Endothelial cell (in vitro differentiated cells): ENCODE measurements around the gene NFIX. TPM values are rescaled to one million over a fixed set of nuclear protein-coding genes. Genes with fewer than 3 reads are reported as not detected.

Source experiments
- DNase-seq: peaks from one replicate; pipeline ENCODE4 v3.0.0; 2021; ENCODE audit warnings: low spot score
- H3K27ac Mint-ChIP-seq: one replicate; pipeline ENCODE4 v1.8.0; 2021; ENCODE audit warnings: mixed read lengths, inconsistent platforms; ENCODE audit not compliant: unreplicated experiment
- H3K27me3 Mint-ChIP-seq: one replicate; pipeline ENCODE4 v1.8.0; 2021; ENCODE audit warnings: mild to moderate bottlenecking, moderate library complexity, mixed read lengths, inconsistent platforms; ENCODE audit not compliant: unreplicated experiment
- H3K36me3 Mint-ChIP-seq: one replicate; pipeline ENCODE4 v1.8.0; 2021; ENCODE audit warnings: mild to moderate bottlenecking, low read depth, mixed read lengths, inconsistent platforms; ENCODE audit not compliant: unreplicated experiment
- H3K4me1 Mint-ChIP-seq: one replicate; pipeline ENCODE4 v1.8.0; 2021; ENCODE audit warnings: mild to moderate bottlenecking, mixed read lengths, inconsistent platforms; ENCODE audit not compliant: unreplicated experiment
- H3K4me3 Mint-ChIP-seq: one replicate; pipeline ENCODE4 v1.8.0; 2021; ENCODE audit warnings: mild to moderate bottlenecking, mixed read lengths, inconsistent platforms; ENCODE audit not compliant: unreplicated experiment
- H3K9me3 Mint-ChIP-seq: one replicate; pipeline ENCODE4 v1.8.0; 2021; ENCODE audit warnings: mixed read lengths, inconsistent platforms; ENCODE audit not compliant: unreplicated experiment
- CTCF ChIP-seq: fragments of 200-600 bp; sonication (generic); IDR thresholded peaks from one replicate; pipeline ENCODE4 v1.5.0; 2021; ENCODE audit warnings: antibody characterized with exemption; ENCODE audit not compliant: unreplicated experiment
- total RNA-seq: library from RNA; stranded (reverse); fragmentation: NEBNext Ultra II Directional; extraction: Animal tissue kit (Norgen Biotek cat#: 25700); gene quantifications from one replicate; pipeline ENCODE4 v1.2.1, GENCODE V29; 2021; ENCODE audit not compliant: unreplicated experiment

Gene NFIX
- total RNA-seq, 1 donor from 2014 or later: 9.9 TPM

DNA sequence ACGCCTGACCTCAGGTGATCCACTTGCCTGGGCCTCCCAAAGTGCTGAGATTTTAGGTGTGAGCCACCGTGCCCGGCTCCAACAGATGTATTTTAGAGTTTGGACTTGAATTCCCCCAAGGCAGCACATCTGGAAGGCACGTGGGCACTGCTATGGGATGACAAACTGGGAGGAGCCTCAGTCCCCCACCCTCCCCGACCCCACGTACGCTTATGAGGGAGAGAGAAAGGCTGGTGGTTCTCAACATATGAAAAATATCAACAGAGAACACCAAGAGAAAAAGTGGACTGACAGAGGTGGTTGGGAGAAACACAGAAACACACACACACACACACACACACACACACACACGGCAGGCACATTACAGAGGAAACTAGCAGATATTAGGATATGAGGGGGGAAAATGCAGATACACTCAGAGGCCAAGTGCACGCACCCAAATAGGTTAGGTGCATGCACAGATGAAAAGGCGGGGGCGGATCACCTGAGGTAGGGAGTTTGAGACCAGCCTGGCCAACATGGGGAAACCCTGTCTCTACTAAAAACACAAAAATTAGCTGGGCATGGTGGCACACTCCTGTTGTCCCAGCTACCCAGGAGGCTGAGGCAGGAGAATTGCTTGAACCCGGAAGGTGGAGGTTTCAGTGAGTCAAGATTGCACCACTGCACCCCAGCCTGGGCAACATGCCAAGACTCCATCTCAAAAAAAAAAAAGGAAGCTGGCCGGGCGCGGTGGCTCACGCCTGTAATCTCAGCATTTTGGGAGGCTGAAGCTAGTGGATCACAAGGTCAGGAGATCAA, 151.7 kb downstream of the NFIX start:
- Mint-ChIP-seq H3K27ac (no peak overlapping the region), H3K27me3 (peaks cover 9% of the 10 kb centered on the region), H3K36me3 (peaks cover 5% of the 10 kb centered on the region), H3K9me3 (no peaks in the 10 kb centered on the region), H3K4me1 (peaks cover 16% of the 10 kb centered on the region), H3K4me3 (peak overlapping the region; percentile 67)
- no peak for DNase-seq
- no peak for TF ChIP-seq CTCF

Other genes starting within 250 kb of the NFIX start
- gene BEST2, start 243.7 kb upstream of the NFIX start, total RNA-seq: not detected
- gene HOOK2, start 219.9 kb upstream of the NFIX start, total RNA-seq: 30.3 TPM
- gene JUNB, start 204.0 kb upstream of the NFIX start, total RNA-seq: 20.6 TPM
- 215 TPM for gene PRDX2, start 193.7 kb upstream of the NFIX start, total RNA-seq
- 14.2 TPM for gene THSD8, start 193.4 kb upstream of the NFIX start, total RNA-seq
- gene RNASEH2A, start 188.9 kb upstream of the NFIX start, total RNA-seq: 26.9 TPM
- not detected for gene RTBDN, start 160.9 kb upstream of the NFIX start, total RNA-seq
- gene MAST1, start 157.0 kb upstream of the NFIX start, total RNA-seq: 4.1 TPM
- 12.2 TPM for gene DNASE2, start 114.0 kb upstream of the NFIX start, total RNA-seq
- 0.54 TPM for gene KLF1, start 108.3 kb upstream of the NFIX start, total RNA-seq
- 20.0 TPM for gene GCDH, start 104.3 kb upstream of the NFIX start, total RNA-seq
- not detected for gene SYCE2, start 76.2 kb upstream of the NFIX start, total RNA-seq
- 45.8 TPM for gene FARSA, start 61.8 kb upstream of the NFIX start, total RNA-seq
- 963 TPM for gene CALR, start 56.9 kb upstream of the NFIX start, total RNA-seq
- 44.7 TPM for gene RAD23A, start 49.6 kb upstream of the NFIX start, total RNA-seq
- gene GADD45GIP1, start 38.3 kb upstream of the NFIX start, total RNA-seq: 20.8 TPM
- 0.69 TPM for gene DAND5, start 25.9 kb upstream of the NFIX start, total RNA-seq
- 68.6 TPM for gene LYL1, start 107.4 kb downstream of the NFIX start, total RNA-seq
- 54.2 TPM for gene TRMT1, start 121.3 kb downstream of the NFIX start, total RNA-seq
- 112 TPM for gene NACC1, start 122.8 kb downstream of the NFIX start, total RNA-seq
- 31.8 TPM for gene STX10, start 154.9 kb downstream of the NFIX start, total RNA-seq
- 115 TPM for gene IER2, start 154.9 kb downstream of the NFIX start, total RNA-seq